GM21825 (cell line): ENCODE measurements around the gene ASCC1.

Experiments used
- ATAC-seq: cut with Tn5 transposase; IDR thresholded peaks from one replicate; pipeline ENCODE4 v1.9.1; 2021; ENCODE audit warnings: mild to moderate bottlenecking, moderate library complexity; ENCODE audit not compliant: unreplicated experiment

The ASCC1 gene

DNA sequence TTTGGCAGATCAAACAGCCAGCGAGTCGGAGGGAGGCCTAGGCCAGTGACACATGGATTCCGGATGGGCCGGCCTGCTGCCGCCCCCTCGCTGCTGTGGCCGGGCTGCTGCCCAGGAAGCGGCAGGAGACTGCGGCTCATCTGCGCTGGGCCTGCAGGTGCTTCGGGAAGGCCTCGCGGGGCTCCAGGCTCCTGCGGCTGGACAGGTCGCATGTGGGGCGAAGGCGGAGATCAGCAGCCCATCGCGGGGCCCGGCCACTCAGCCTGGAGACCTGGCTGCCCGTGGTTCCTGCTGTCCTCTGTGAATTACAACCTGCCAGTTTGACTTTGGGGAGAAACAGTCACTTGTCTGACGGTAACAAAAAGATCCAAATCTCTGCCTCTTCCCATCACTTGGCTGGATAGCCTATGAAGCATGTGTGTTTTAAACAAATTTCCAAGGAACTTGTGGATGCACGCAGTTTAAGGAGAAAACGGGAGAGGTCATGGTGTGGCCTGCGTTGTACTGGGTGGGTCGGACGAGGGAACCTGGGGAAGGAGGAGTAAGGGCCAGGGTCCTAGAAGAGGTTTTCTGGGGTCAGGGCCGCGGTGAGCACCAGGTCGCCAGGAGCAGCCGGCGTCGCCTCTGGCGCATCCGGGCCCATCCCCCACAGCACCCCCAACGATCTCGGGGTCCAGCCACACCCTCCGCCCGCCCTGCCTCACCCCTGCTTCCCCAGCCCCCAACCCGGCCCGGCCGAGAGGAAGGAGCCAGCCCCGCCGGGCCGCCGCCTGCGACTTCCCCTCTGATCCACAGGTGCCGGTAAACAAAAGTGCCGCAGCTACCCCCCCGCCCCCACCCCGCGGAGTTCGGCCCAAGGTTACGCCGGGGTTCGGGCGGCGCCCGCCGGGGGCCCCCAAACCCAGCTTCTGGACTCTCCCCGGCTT is 129.3 kb downstream of the ASCC1 start:
- no peak for ATAC-seq

GRCh38 chr10:72085864-72086465 is 130.1 kb downstream of the ASCC1 start:
- ATAC-seq = no peak

DNA sequence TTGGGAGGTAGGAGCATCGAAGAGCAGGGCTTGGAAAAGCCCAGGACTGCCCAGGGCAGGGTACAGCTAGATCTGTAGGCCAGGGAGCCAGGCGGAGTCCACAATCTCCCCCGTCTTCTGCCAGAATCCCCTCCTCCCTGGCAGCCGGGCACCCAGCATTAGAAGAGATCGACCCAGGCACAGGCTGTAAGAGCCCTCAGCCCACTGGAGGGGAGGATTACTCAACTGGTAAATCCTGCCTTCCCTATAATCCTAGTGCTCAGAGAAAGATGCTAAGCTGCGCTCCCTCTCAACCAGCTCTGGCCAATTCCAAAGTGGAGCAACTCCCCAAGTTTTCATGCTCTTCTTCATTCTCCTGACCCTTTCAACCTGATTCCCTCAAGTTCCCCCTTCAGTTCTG is 130.9 kb downstream of the ASCC1 start:
- ATAC-seq = no peak

DNA sequence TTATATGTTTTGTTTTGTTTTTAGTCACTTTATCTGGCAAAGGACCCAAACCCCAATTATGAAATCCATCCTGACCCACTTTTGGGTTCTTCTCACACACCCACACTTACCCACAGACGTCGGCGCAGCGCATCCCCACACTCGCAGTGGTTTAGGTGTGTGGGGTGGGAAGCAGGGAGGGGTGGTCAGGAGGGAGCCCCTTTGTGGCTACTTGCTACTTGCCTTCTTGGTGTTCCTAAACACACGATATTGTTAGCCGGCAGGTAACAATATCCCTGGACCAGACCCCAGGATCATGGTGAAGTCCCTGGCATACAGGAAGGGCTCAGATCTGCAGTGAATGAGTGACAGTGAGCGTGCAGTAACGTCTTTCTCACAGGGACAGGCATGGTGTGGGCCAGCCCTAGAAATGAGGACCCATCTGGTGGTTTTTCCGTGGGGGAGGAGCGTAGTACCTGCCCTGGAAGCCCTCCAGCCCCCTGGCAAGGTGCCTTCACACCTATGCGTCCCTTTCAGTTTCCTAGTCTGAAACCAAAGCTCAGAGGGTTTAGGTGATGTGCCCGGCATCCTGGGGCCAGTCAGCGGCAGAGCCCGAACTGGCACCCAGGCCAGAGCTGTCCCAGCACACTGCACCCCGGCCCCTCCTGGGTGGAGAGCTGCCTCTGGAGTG is 132.2 kb downstream of the ASCC1 start:
- ATAC-seq = no peak

DNA sequence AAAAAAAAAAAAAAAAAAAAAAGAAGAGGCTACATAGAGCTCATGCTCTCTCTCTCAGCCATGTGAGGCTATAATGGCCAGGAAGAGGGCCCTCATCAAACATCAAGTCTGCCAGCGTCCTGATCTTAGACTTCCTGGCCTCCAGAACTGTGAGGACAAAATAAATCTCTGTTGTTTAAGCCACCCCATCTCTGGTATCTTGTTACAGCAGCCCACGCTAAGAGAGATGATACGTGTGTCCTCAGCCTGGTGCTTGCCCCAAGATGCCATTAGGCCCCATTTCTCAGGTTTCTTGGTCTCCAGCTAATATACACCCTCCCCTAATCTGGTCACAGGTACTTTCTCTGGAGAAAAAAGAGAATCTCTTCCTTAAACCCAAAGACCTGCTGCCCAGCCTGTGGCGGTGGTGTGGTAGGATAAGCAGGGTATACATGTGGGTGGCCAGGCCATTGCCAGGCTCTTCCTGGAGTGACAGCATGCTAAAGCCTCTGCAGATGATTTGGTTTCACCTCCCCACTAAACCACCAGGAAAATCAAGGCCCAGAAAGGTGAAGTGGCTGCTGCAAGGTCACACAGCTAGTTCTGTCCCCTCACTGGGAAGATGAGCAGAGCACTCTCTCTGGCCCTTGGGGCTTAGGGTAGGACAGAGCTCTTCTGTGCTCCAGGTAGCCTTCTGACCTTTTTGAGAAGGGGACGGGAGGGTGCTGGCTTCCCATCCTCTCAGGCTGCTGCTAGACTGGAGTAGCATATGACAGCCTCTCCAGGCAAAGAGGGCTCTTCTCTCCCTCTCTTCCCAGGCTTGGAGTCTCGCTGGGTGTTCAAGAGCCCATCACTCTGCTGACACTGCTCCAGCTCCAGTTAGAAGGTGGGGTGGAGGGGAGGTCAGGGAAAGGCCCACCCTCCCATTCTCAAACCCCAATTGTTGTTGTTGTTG is 133.0 kb downstream of the ASCC1 start:
- ATAC-seq = no peak

GRCh38 chr10:72081772-72082590 is 134.1 kb downstream of the ASCC1 start:
- no peak for ATAC-seq

DNA sequence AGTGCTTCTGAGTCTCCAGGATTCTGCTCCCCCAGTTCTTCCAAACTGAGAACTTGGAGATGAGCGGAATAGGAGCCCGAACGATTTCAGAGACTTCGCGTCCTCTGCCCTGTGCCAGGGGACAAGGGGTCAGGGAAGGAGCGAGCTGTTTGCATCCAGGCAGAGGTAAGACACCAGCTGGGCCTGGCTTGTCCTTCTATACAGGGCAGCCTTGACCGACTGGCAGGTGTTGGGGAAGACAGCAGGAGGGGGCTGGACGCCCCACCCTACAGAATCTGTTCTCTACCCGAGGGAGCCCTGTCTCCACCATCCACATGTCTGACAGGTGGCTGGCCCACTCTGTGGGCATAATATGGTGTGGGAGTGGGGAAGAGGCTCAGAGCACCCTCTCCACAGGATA is 134.9 kb downstream of the ASCC1 start:
- no peak for ATAC-seq

DNA sequence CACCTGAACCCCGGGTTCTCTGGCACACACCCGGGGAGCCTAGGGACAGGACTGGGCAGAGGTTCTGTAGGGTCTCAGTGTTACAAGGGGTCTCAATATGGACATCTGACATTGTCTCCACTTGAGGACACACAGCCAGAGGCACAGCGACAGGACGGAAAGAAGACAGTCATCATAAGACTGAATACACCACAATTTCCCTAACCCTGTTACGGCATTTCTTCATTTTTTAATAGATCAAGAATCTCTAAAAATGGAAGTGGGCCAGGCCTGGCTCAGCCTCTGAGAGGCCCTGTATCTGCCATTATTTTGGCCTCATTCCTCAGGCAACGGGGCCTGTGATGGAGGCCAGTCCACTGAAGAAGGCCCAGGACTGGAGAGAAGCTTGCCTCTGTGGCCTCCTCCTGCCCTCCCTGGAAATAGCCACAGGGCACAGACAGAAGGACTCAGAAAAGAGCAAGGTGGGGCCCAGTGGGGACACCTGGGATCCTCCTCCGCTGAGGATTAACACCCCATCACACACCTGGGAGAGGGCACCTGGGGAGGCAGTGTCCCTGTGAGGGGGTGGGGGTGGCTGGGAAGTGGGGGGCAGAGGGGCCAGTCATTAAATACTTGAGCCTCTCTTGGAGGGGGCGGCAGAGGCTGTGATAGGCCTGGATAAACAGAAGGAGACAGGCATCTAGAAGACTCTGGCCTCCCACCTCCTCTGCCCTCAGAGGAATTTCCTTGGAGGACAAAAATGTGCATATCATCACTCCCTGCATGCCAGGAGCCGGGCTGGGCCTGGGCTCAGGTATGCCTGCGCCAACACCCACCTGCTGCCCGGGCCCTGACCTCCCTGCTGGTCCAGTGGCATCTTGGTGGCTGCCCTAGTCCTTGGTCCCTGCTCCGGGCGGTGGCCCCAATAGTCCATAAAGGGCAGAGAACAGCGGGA is 135.8 kb downstream of the ASCC1 start:
- no peak for ATAC-seq

GRCh38 chr10:72079356-72079755 is 136.7 kb downstream of the ASCC1 start:
- ATAC-seq = no peak

GRCh38 chr10:72077275-72077990 is 138.6 kb downstream of the ASCC1 start:
- no peak for ATAC-seq

GRCh38 chr10:72076756-72077155 is 139.3 kb downstream of the ASCC1 start:
- ATAC-seq = no peak

DNA sequence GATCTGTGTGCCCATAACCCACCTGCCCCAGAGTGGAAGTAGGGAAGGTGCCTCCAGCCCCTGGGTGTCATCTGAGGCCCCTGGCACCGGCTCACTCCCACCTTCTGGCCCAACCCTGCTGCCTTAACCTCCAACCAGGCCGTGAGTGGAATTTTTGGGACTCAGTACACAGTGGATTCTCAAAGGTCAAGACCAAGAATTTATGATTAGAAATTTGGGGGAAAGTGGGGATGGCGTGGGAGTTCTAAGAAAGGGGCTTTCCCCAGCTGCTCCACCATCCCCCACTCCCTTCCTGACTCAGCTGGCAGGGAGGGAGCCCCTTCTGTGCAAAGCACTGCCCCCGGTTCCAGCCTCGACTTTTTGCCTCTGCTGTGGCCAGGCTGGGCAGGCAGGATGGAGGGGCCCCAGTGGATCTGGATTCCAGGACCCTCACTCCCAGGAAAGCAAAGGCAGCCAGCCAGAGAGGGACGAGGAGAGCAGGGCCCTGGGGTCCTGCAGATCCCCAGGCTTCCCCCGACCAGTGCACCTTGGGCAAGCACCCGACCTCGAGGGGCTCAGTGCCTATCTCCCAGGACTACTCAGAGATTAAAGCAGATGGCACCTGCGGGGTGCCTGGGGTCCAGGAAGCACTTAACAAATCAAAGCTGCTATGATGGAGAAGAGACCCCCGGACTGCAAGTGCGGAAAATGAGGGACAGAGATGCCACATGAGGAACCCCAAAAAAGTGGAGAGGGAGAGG is 140.5 kb downstream of the ASCC1 start:
- ATAC-seq = no peak

- no peak for ATAC-seq
These were observed 141.3 kb downstream of the ASCC1 start for GRCh38 chr10:72074574-72075375.

DNA sequence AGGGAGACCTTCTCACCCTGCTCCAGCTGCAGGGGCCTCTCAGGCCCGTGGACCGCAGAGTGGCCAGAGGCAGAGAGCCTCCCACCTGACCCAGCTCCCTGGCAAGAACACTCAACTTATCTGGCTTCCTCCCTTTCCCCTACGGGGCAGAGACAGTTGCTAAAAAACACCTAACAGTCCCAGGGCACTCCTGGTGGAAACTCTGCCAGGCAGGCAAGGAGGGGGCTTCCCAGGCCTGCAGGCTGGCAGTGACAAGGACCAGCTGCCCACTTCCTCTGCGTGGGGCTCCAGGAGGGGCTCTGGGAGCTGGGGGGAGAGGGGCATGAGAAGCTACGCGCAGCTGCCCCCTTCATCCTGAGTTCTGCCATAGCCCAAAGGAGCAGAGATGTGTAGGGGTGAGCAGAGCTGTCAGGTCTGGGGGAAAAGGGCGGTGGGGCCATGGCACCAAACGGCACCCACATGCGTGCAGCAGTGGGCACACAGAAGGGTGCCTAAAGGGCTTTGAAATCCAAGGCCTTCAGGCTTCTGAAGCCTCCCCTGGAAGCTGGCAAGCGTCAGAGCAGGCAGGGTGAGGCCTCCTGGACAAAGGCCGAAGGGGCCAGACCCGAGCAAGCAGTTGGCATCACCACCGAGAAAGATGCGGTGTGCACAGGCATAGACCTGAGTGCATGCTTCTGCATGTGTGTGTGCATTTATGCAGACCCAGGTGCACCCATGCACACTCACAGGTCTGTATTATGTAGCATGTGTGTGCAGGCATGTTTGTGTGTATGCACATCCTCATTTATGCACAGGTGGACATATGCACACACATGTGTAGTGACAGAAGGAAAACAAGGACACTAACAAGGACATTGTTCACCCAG is 142.1 kb downstream of the ASCC1 start:
- ATAC-seq = no peak

DNA sequence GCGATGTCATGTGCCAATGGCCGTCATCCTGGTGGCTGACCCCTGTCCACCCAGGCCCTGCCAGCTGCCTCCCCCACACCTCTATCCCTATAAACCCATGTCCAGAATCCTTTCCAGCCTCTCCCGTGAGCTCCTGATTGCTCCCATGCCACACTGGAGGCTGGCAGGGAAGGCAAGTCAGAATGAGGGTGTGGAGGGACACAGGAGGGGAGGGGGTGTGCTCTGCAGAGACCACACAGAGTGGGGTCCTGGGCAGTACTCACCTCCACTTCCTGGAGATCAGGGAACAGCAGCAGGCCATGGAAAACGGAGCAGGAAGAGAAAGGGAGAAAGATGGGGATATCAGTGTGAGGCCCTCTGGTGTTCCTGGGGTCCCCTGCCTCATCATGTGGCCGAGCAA is 143.4 kb downstream of the ASCC1 start:
- ATAC-seq = no peak

DNA sequence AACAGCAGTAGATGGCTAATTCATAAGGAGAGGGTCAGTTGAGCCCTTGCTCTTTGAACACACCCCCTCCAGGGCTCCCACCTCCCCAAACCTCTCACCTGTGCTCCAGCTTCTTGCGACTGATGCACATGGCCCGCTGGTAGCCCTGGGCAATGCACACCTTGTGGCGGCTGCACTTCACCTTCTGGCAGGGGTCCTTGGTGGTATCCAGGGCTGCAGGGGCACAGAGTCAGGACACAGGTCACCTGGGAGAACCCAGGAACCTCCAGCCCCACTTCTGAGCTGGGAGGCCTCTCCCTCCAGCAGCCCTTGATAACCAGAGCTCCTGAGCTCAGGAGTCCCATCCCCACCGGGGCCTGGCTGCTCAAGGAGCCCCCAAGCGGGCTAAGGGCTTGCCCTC is 144.0 kb downstream of the ASCC1 start:
- no peak for ATAC-seq
